Hepatocyte (in vitro differentiated cells): Measurements from ENCODE around the gene CSF1R. TPM values are rescaled to one million over a fixed set of nuclear protein-coding genes. Genes with fewer than 3 reads are reported as not detected.

Experiments
- DNase-seq: peaks from one replicate; pipeline ENCODE4 v3.0.0-alpha.2; 2016; ENCODE audit warnings: low spot score
- H2AFZ ChIP-seq: fragments of 200-600 bp; sonication (generic); 2 replicates; pipeline ENCODE4 v1.6.0; 2016; ENCODE audit warnings: antibody characterized with exemption, mild to moderate bottlenecking
- H3K27ac ChIP-seq: fragments of 200-600 bp; sonication (generic); 2 replicates; pipeline ENCODE4 v1.5.1; 2016; ENCODE audit warnings: mild to moderate bottlenecking
- H3K27me3 ChIP-seq: fragments of 200-600 bp; sonication (generic); 2 replicates; pipeline ENCODE4 v1.6.1; 2016
- H3K36me3 ChIP-seq: fragments of 200-600 bp; sonication (generic); replicated peaks from 2 replicates; pipeline ENCODE4 v1.5.1; 2016; ENCODE audit warnings: low read depth; ENCODE audit not compliant: insufficient read depth
- H3K4me1 ChIP-seq: fragments of 200-600 bp; sonication (generic); 2 replicates; pipeline ENCODE4 v1.5.1; 2016; ENCODE audit warnings: mild to moderate bottlenecking, moderate library complexity; ENCODE audit not compliant: insufficient read depth
- H3K4me2 ChIP-seq: fragments of 200-600 bp; sonication (generic); 2 replicates; pipeline ENCODE4 v1.6.0; 2016
- H3K4me3 ChIP-seq: fragments of 200-600 bp; sonication (generic); 2 replicates; pipeline ENCODE4 v1.5.1; 2016; ENCODE audit warnings: mild to moderate bottlenecking
- H3K79me2 ChIP-seq: fragments of 200-600 bp; sonication (generic); 2 replicates; pipeline ENCODE4 v1.6.0; 2017; ENCODE audit warnings: mild to moderate bottlenecking
- H3K9me2 ChIP-seq: fragments of 200-600 bp; sonication (generic); replicated peaks from 2 replicates; pipeline ENCODE4 v1.6.0; 2017; ENCODE audit warnings: mild to moderate bottlenecking; ENCODE audit not compliant: insufficient read depth
- H3K9me3 ChIP-seq: fragments of 200-600 bp; sonication (generic); 2 replicates; pipeline ENCODE4 v1.5.1; 2016; ENCODE audit warnings: low read depth, mild to moderate bottlenecking
- H4K20me1 ChIP-seq: fragments of 200-600 bp; sonication (generic); 2 replicates; pipeline ENCODE4 v1.6.0; 2016; ENCODE audit warnings: mild to moderate bottlenecking; ENCODE audit not compliant: insufficient read depth, poor library complexity, severe bottlenecking
- EZH2 ChIP-seq: fragments of 200-600 bp; sonication (generic); IDR thresholded peaks from 2 replicates; pipeline ENCODE4 v1.6.1; 2016; ENCODE audit warnings: antibody characterized with exemption, mild to moderate bottlenecking, borderline replicate concordance
- EZH2phosphoT487 ChIP-seq: fragments of 200-600 bp; sonication (generic); IDR thresholded peaks from one replicate; pipeline ENCODE4 v1.6.1; 2018; ENCODE audit warnings: antibody characterized with exemption, mild to moderate bottlenecking, low read depth, moderate library complexity; ENCODE audit not compliant: unreplicated experiment, severe bottlenecking
- WGBS: methylation state at CpG from one replicate; pipeline ENCODE4 v1.1.6; 2016; ENCODE audit warnings: low lambda C conversion rate; ENCODE audit errors: missing lambda C conversion rate; 5-methylcytosine and 5-hydroxymethylcytosine counted together
- polyA plus RNA-seq: library from polyadenylated mRNA; unstranded; fragments of >200 nt; fragmentation: Nextera tagmentation; extraction: Ambion mirVana; gene quantifications from 2 replicates; pipeline ENCODE4 v1.2.1, GENCODE V29; 2016
- total RNA-seq: library from RNA; depleted of rRNA; stranded (reverse); fragments of >200 nt; gene quantifications from 2 replicates; pipeline ENCODE4 v1.2.3, GENCODE V29; 2014
- TF ChIP-seq, protein P1 (sequence below): fragments of 200-600 bp; sonication (generic); IDR thresholded peaks from 2 replicates; pipeline ENCODE4 v1.5.1; 2016; ENCODE audit warnings: antibody characterized with exemption, mild to moderate bottlenecking; ENCODE audit not compliant: poor library complexity

Gene CSF1R
- total and polyA plus RNA-seq, 2 experiments from 2014 or later: 3.6 to 4.7 TPM

- Histone ChIP-seq H2AFZ (no peak overlapping the region), H4K20me1 (no peaks in the 10 kb centered on the region), H3K4me2 (no peak overlapping the region), H3K79me2 (peaks cover 2% of the 10 kb centered on the region), H3K36me3 (no peaks in the 10 kb centered on the region), H3K9me2 (no peaks in the 10 kb centered on the region), H3K4me1 (peaks cover 17% of the 10 kb centered on the region), H3K9me3 (no peaks in the 10 kb centered on the region), H3K27me3 (no peaks in the 10 kb centered on the region), H3K4me3 (no peak overlapping the region), H3K27ac (no peak overlapping the region)
- DNase-seq: no peak
- TF ChIP-seq EZH2phosphoT487 (no peak), EZH2 (no peak)
- TF ChIP-seq, protein P1, sequence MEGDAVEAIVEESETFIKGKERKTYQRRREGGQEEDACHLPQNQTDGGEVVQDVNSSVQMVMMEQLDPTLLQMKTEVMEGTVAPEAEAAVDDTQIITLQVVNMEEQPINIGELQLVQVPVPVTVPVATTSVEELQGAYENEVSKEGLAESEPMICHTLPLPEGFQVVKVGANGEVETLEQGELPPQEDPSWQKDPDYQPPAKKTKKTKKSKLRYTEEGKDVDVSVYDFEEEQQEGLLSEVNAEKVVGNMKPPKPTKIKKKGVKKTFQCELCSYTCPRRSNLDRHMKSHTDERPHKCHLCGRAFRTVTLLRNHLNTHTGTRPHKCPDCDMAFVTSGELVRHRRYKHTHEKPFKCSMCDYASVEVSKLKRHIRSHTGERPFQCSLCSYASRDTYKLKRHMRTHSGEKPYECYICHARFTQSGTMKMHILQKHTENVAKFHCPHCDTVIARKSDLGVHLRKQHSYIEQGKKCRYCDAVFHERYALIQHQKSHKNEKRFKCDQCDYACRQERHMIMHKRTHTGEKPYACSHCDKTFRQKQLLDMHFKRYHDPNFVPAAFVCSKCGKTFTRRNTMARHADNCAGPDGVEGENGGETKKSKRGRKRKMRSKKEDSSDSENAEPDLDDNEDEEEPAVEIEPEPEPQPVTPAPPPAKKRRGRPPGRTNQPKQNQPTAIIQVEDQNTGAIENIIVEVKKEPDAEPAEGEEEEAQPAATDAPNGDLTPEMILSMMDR: no peak
- whole genome bisulfite sequencing: 96% methylated on average over 22 of the region's 22 CpGs
Observed at GRCh38 chr5:150132740-150133139, 46.4 kb upstream of the CSF1R start.

- Histone ChIP-seq H3K79me2 (no peaks in the 10 kb centered on the region), H4K20me1 (no peaks in the 10 kb centered on the region), H3K27ac (no peak overlapping the region), H3K4me1 (peaks cover 11% of the 10 kb centered on the region), H3K36me3 (no peaks in the 10 kb centered on the region), H3K4me2 (no peak overlapping the region), H3K9me3 (no peaks in the 10 kb centered on the region), H3K4me3 (no peak overlapping the region), H3K9me2 (no peaks in the 10 kb centered on the region), H3K27me3 (no peaks in the 10 kb centered on the region), H2AFZ (no peak overlapping the region)
- TF ChIP-seq EZH2phosphoT487 (no peak), EZH2 (no peak)
- TF ChIP-seq, protein P1: no peak
- no peak for DNase-seq
- WGBS: 77% methylated on average over 12 of the region's 12 CpGs
Observed at GRCh38 chr5:150131978-150132694, 45.8 kb upstream of the CSF1R start.

DNA sequence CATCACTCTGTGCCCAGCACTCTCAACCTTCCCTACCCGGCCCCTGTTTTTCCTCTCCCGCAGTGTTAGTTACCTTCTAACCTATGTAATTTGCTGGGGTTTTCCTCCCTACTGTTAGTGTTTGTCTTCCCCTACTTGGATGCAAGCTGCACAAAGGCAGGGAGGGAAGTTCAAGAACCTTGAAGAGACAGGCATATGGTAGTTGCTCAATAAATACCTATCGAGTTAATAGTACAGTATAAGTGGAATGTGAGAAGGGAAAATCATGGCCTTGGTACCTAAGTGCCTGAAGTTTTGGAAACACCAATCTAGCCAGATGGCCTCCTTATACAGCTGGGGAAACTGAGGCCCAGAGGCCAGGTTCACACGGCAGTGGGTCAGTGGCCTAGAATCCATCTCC lies 45.1 kb upstream of the CSF1R start:
- Histone ChIP-seq H3K79me2 (no peaks in the 10 kb centered on the region), H2AFZ (no peak overlapping the region), H4K20me1 (no peaks in the 10 kb centered on the region), H3K9me3 (no peaks in the 10 kb centered on the region), H3K4me3 (no peak overlapping the region), H3K27ac (no peak overlapping the region), H3K4me2 (no peak overlapping the region), H3K36me3 (no peaks in the 10 kb centered on the region), H3K4me1 (peaks cover 6% of the 10 kb centered on the region), H3K9me2 (no peaks in the 10 kb centered on the region), H3K27me3 (no peaks in the 10 kb centered on the region)
- WGBS: 83% methylated on average over 4 of the region's 4 CpGs
- DNase-seq: no peak
- TF ChIP-seq EZH2 (no peak), EZH2phosphoT487 (no peak)
- TF ChIP-seq, protein P1: no peak
